ENCODE results near the gene GTF2F2. TPM values are rescaled to one million over a fixed set of nuclear protein-coding genes. Genes with fewer than 3 reads are reported as not detected.
"Not testable (repeated sequence)": the region's sequence is repeated elsewhere in the genome, so short reads cannot be mapped to it uniquely, and the experiment has no call there.

The GTF2F2 gene
- total RNA-seq, 1 donor from 2014 or later: 4.4 TPM

GRCh38 chr13:45178349-45179162 lies 58.2 kb downstream of the GTF2F2 start:
- DNase-seq (ENCODE audit: low spot score) (no peak), ATAC-seq (no peak)

DNA sequence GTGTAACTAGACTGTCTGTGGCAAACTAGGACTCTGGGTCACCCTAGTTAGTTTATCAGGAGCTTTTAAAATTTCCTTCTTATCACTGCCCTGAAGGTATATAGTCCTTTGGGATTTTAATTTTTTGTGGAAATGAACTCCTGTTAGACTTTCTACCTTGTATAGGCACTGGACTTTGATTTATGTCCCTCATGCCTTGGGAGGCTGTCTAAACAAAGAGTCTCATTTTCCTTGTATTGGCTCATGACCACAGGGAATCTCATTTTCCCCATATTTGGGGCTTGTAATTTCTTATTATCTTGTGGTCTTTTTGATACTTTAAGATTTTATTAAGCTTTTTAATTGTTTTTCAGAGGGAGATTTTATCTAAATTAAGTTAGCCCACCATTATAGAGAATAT lies 59.1 kb downstream of the GTF2F2 start:
- DNase-seq (ENCODE audit: low spot score) (no peak), ATAC-seq (peak; percentile 61)

- DNase-seq (ENCODE audit: low spot score): no peak
- no peak for ATAC-seq
Measured at GRCh38 chr13:45180303-45180702, 60.0 kb downstream of the GTF2F2 start.

GRCh38 chr13:45180713-45181601 lies 60.6 kb downstream of the GTF2F2 start:
- ATAC-seq (no peak), DNase-seq (ENCODE audit: low spot score) (no peak)

DNA sequence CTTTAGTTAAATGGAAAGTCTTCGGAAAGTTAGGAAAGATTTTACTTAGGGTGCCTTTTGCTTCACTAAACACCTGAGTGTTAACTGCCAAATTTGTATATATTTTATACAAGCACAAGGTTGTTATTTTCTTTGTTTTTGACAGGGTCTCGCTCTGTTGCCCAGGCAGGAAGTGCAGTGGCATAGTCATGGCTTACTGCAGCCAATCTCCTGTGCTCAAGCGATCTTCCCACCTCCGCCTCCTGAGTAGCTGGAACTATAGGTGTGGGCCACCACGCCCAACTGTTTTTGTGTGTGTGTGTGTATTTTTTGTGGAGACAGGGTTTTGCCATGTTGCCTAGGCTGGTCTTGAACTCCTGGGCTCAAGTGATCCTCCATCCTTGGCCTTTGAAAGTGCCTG lies 64.4 kb downstream of the GTF2F2 start:
- ATAC-seq: no peak
- DNase-seq (ENCODE audit: low spot score): no peak

DNA sequence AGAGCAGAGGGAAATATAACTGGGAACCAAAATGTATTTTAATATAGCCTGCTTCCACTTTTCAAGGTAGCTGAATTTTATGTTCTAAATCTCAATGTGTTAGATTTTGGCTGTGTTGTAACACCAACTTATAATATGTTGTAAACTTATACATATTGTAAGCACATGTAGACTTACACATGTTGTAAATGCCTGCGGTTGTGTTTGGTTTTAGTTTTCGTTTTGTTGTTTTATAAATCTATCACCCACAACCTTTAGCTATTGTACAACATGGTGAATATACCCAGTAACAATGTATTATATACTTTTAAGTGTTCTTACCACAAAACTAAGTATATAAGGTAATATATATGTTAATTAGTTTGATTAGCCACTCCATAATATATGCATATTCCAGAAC lies 65.0 kb downstream of the GTF2F2 start:
- no peak for ATAC-seq
- DNase-seq (ENCODE audit: low spot score): no peak

DNA sequence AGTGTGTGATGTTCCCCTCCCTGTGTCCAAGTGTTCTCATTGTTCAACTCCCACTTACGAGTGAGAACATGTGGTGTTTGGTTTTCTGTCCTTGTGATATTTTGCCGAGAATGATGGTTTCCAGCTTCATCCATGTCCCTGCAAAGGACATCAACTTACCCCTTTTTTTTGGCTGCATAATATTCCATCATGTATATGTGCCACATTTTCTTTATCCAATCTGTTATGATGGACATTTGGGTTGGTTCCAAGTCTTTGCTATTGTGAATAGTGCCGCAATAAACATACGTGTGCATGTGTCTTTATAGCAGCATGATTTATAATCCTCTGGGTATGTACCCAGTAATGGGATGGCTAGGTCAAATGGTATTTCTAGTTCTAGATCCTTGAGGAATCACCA lies 68.8 kb downstream of the GTF2F2 start:
- DNase-seq (ENCODE audit: low spot score); ATAC-seq: not testable (repeated sequence)

DNA sequence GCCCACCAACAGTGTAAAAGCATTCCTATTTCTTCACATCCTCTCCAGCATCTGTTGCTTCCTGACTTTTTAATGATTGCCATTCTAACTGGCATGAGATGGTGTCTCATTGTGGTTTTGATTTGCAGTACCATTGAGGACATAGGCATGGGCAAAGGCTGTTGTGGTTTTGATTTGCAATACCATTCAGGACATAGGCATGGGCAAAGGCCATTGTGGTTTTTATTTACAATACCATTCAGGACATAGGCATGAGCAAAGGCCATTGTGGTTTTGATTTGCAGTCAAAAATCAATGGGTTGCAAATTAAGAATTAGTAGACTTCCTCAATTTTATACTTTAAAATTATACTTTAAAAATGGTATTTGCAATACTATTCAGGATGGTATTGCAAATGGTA lies 69.2 kb downstream of the GTF2F2 start:
- DNase-seq (ENCODE audit: low spot score); ATAC-seq: not testable (repeated sequence)

- no peak for ATAC-seq
- no peak for DNase-seq (ENCODE audit: low spot score)
Measured at GRCh38 chr13:45191874-45192273, 71.6 kb downstream of the GTF2F2 start.

DNA sequence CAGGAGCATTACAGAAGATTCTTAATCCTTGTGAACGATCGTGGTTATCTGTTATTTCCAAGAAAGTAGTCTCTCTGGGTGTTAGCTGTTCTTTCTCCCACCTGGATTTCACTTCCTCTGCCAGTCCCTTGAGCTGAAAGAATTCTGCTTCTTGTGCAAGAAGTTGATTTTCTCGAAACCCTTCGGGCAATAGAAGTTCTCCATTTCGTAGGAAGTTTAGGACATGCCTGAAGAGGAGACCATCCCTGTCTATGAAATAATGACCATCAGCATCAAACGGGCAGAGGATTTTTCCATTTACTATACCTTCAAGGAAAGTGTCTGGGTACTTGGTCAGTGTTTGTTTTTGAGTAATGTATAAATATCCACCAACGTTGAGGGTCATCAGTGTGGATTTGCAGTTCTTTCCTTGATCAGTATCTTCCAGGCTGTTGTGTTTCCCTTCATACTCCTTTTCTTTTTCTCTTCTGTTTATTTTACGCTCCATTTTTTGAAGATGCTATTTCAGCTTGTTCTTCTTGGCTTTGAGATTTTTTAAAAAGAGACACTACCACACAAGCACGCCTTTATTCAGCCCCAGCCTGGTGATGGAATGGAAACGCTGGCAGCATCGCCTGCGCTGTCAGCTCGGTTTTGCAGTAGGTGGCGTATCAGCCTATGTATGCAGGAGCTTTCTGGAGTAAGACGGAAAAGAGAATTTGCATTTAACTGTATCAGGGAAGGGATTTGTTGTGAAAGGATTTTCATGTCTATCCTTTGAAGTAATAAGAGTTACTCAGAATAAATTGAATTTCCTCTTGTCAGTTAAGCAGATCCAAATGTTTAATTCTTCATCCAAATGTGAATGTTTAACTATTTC lies 74.0 kb downstream of the GTF2F2 start:
- DNase-seq (ENCODE audit: low spot score): no peak
- ATAC-seq: peak; percentile 81

DNA sequence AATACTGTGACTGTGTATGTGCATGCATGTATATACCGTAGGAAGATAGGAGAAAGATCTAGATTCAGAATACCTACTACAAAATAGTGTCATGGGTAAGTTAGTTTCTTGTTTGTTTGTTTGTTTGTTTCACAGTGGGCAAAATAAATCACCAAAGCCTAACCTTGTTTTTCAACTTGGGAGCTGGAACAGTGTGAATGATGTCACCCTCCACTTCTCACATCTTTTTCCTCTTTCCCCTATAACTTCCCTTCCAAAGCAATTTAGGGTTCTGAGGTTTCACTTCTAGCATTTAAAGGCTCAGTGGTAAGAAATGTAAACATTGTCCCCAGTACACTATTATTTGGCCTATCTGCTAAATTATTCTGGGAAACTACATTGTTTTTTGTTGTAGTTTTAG lies 75.1 kb downstream of the GTF2F2 start:
- no peak for DNase-seq (ENCODE audit: low spot score)
- ATAC-seq: no peak

DNA sequence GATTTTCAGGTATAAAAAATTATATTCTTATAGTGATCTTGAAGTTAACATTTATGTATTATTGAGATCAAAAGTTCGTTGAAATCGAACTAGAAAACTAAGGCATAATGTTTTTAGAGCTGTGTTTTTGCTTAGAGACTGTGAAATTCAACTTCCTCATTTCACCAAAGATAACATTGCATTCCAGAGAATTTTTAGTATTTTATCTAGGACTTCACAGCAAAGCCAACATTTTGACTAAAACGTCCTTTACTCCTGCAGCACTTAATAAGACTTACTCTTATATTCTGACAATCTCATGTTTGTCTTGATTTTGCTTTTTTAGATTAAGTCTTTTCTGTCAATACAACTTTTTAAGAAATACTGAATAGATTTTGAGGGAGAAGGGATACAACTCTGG lies 75.8 kb downstream of the GTF2F2 start:
- ATAC-seq (no peak), DNase-seq (ENCODE audit: low spot score) (no peak)

DNA sequence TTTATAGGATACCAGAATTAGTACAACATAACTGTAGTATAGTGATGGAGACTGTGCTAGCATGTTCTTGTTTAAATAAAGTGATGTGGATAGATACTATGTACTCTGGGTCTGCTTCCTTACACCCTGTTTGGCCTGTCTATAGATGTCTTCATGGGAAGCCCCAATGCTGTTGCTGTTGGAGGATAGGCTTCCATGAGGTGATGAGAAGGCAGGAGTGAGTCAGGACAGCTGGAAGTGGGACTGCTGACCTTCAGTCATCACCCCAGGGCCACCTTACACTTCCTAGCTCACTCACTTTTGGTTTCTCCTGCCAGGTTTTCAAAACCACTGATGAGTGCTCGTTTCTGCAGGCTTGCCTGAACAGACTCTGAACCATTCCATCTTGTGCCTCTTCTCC lies 76.3 kb downstream of the GTF2F2 start:
- ATAC-seq: no peak
- DNase-seq (ENCODE audit: low spot score): no peak

DNA sequence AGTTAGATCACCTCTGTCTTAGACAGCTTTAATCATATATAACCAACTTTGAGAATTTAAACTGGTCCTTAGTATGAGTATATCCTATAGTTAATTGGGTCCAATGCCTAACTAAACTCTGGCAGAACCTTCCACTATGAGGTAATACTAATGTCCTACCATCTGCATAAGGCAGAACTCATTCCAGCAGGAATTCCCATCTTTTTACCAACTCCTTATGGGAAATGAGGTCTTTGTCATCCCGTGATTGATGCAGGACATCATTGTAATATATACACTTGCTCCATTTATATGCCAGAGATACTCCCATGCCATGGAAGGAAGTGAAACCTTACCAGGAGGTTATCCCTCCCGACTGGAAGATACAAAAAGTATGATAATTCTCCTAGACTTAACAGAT lies 77.7 kb downstream of the GTF2F2 start:
- DNase-seq (ENCODE audit: low spot score) (no peak), ATAC-seq (peak; percentile 45)

DNA sequence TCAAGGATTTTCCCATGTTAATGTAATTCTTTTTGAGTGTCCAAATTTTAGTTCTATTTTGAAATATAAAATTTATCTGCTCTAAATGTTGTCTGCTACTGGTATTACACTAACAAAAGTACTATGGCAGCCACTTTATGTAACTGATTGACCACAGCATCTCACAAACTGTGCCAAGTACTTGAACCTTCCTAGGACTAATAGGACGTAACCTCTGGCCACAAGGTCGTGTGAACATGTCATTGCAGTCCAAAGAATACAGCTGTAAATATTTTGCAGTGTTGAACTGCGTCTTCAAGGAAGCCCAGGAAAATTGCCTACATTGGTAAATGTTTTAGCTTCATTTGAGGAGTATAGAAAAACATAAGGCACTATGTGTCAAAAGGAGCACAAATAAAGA lies 78.6 kb downstream of the GTF2F2 start:
- peak; percentile 31 for ATAC-seq
- no peak for DNase-seq (ENCODE audit: low spot score)

GRCh38 chr13:45199711-45200110 lies 79.4 kb downstream of the GTF2F2 start:
- ATAC-seq: no peak
- no peak for DNase-seq (ENCODE audit: low spot score)

GRCh38 chr13:45200701-45201232 lies 80.5 kb downstream of the GTF2F2 start, which contains the start of gene KCTD4:
Gene KCTD4, minus strand, starts transcription at chr13:45201045. Its CDS starts 6,478 bp downstream, at chr13:45194567.
- ATAC-seq (no peak), DNase-seq (ENCODE audit: low spot score) (no peak)

DNA sequence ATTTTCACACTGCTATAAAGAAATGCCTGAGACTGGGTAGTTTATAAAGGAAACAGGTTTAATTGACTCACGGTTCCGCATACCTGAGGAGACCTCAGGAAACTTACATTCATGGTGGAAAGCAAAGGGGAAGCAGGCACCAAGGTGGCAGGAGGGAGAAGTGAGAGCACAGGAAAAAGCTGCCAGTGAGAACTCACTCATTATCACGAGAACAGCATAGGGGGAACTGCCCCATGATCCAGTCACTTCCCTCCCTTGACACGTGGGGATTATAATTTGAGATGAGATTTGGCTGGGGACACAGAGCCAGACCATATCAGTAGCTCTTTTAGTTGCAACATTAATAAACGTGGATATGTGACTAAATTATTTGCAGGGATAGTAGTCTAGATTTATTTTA lies 84.8 kb downstream of the GTF2F2 start:
- no peak for ATAC-seq
- DNase-seq (ENCODE audit: low spot score): no peak

- DNase-seq (ENCODE audit: low spot score): no peak
- no peak for ATAC-seq
Measured at GRCh38 chr13:45206340-45206739, 86.0 kb downstream of the GTF2F2 start.

- ATAC-seq (peak; percentile 69), DNase-seq (ENCODE audit: low spot score) (no peak)
Measured at GRCh38 chr13:45207319-45207718, 87.0 kb downstream of the GTF2F2 start.

DNA sequence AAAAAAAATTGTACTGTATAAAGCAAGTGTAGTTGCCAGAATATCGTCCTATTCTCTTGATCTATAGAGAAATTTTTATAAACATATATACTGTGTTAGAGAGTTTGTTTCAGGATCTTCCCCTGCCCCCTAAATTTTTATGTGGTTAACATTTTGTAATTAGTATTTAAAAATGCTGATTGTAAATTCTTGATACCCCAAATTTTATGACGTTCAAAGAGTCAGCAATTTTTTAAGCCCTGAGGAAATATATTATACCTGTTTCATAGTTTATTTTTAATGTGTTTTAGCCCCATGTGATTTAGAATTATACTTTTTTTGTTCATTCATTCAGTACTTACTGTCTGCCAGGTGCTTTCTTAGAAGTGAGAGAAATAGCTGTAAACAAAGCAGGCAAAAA lies 87.8 kb downstream of the GTF2F2 start:
- no peak for DNase-seq (ENCODE audit: low spot score)
- ATAC-seq: no peak

Data from left lobe of liver (tissue), 2 donors.